NCI-H1092 (cell line): ENCODE results near the gene NGFR.

ENCODE experiments used
- DNase-seq: peaks from one replicate; lab custom pipeline; 2025; lab: John Stamatoyannopoulos, UW

NGFR gene

GRCh38 chr17:49469831-49470810 lies 25.0 kb upstream of the NGFR start:
- no peak for DNase-seq

- DNase-seq = no peak
Measured at GRCh38 chr17:49471089-49471683, 23.9 kb upstream of the NGFR start.

GRCh38 chr17:49471769-49472168 lies 23.3 kb upstream of the NGFR start:
- no peak for DNase-seq

GRCh38 chr17:49472527-49472926 lies 22.6 kb upstream of the NGFR start:
- no peak for DNase-seq

GRCh38 chr17:49473900-49474751 lies 21.0 kb upstream of the NGFR start:
- DNase-seq = no peak

GRCh38 chr17:49477709-49478108 lies 17.4 kb upstream of the NGFR start:
- no peak for DNase-seq

GRCh38 chr17:49480836-49481615 lies 14.1 kb upstream of the NGFR start:
- DNase-seq = no peak

- no peak for DNase-seq
Measured at GRCh38 chr17:49482144-49482817, 12.8 kb upstream of the NGFR start.

- DNase-seq = no peak
Measured at GRCh38 chr17:49483599-49484509, 11.2 kb upstream of the NGFR start.

GRCh38 chr17:49484588-49484987 lies 10.5 kb upstream of the NGFR start:
- DNase-seq = no peak

- DNase-seq = no peak
Measured at GRCh38 chr17:49486012-49486641, 9.0 kb upstream of the NGFR start.

GRCh38 chr17:49487183-49487582 lies 7.9 kb upstream of the NGFR start:
- DNase-seq = no peak

- no peak for DNase-seq
Measured at GRCh38 chr17:49488612-49489011, 6.5 kb upstream of the NGFR start.

GRCh38 chr17:49489348-49489747 lies 5.7 kb upstream of the NGFR start:
- DNase-seq = no peak

- no peak for DNase-seq
Measured at GRCh38 chr17:49490276-49490675, 4.8 kb upstream of the NGFR start.

GRCh38 chr17:49491192-49491769 lies 3.8 kb upstream of the NGFR start:
- no peak for DNase-seq

GRCh38 chr17:49494399-49494985 lies 601 bp upstream of the NGFR start:
- no peak for DNase-seq

- no peak for DNase-seq
Measured at GRCh38 chr17:49495842-49496182, 719 bp downstream of the NGFR start.
